Body of pancreas (tissue), 4 donors: ENCODE measurements around the gene LRRC8B. TPM values are rescaled to one million over a fixed set of nuclear protein-coding genes. Genes with fewer than 3 reads are reported as not detected.

Experiments
- ATAC-seq: fragments of 150-250 bp; one replicate; pipeline ENCODE4 v1.9.1; 2016
- DNase-seq, 4 donors: peaks; one replicate each; pipeline ENCODE4 v3.0.0-alpha.2; 2019
- H3K27ac ChIP-seq, 4 donors: fragments of 200-600 bp; sonication (generic); 1 replicate in 3 of 4; 2 replicates in 1 of 4; pipeline versions ENCODE4 v1.5.1 to v1.6.1; 2016 to 2019; ENCODE audit warnings: mild to moderate bottlenecking in 1 of 4, mixed read lengths in 1 of 4, moderate library complexity in 1 of 4
- H3K27me3 ChIP-seq, 2 donors: fragments of 200-600 bp; sonication (generic); one replicate each; pipeline ENCODE4 v1.6.0; 2016; ENCODE audit warnings: mild to moderate bottlenecking in 1 of 2
- H3K36me3 ChIP-seq, 2 donors: fragments of 200-600 bp; sonication (generic); replicated peaks in 1 of 2; 2 replicates each; pipeline ENCODE4 v1.5.1; 2016; ENCODE audit warnings: low read depth in 2 of 2; ENCODE audit not compliant: insufficient read depth in 1 of 2
- H3K4me1 ChIP-seq: fragments of 200-600 bp; sonication (generic); one replicate; pipeline ENCODE4 v1.6.0; 2016
- H3K4me3 ChIP-seq, 2 donors: fragments of 200-600 bp; sonication (generic); 1 replicate in 1 of 2; 2 replicates in 1 of 2; pipeline ENCODE4 v1.5.1; 2016 to 2019
- H3K9me3 ChIP-seq, 3 donors: fragments of 200-600 bp; sonication (generic); 1 replicate in 2 of 3; 2 replicates in 1 of 3; pipeline ENCODE4 v1.5.1; 2016
- POLR2A ChIP-seq, 3 donors: fragments of 450-650 bp; IDR thresholded peaks; one replicate each; pipeline ENCODE4 v1.6.1; 2016; ENCODE audit warnings: antibody characterized with exemption in 3 of 3, mild to moderate bottlenecking in 2 of 3
- WGBS, 2 donors: methylation state at CpG; one replicate each; pipeline ENCODE4 v1.1.5; 2017; 5-methylcytosine and 5-hydroxymethylcytosine counted together
- intact Hi-C: fragments of 100-400 bp; cut with DNase I; formaldehyde crosslinking; loops from one replicate; pipeline ENCODE4 v1.15.1; 2023
- total RNA-seq, 2 donors: library from RNA; depleted of rRNA; stranded (reverse); fragments of >200 nt; gene quantifications; one replicate each; pipeline ENCODE4 v1.1.0, GENCODE V29; 2016
- TF ChIP-seq, protein P1 (sequence below), 7 experiments: fragments of 450-650 bp in 4 of 7; fragments of 200-600 bp in 3 of 7; sonication (generic) in 3 of 7; IDR thresholded peaks; one replicate each; pipeline ENCODE4 v1.5.1; 2016 to 2019; ENCODE audit warnings: antibody characterized with exemption in 7 of 7

LRRC8B gene
- total RNA-seq, 2 donors from 2014 or later: 6.0 to 23.4 TPM

DNA sequence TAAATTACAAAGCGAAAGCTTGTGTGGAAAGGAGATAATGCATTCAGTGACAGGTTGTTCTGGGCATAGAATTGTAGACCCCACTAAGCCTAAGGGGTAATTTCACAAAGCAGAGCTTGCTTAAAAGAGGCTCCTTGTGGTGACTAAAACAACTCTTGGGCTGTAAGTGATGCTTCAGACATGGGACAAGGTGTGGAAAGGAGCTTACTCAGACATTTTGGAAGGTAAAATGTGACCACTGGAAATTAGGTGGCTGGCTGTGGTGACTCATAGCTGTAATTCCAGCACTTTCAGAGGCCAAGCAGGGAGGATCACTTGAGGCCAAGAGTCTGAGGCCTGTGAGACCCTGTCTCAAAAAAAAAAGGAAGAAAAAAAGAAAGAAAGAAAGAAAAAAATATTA lies 57.2 kb downstream of the LRRC8B start:
- Histone ChIP-seq H3K9me3 (no peaks in the 10 kb centered on the region), H3K4me3 (no peak overlapping the region), H3K27me3 (no peaks in the 10 kb centered on the region), H3K36me3 (peaks cover 0 to 5% of the 10 kb centered on the region in 2 donors), H3K27ac (no peak overlapping the region), H3K4me1 (peaks cover 18% of the 10 kb centered on the region)
- 92 to 100% methylated on average over 1 of the region's 1 CpG for WGBS, 2 donors
- intact Hi-C loops: no loop called here
- no peak for ATAC-seq
- TF ChIP-seq, protein P1, sequence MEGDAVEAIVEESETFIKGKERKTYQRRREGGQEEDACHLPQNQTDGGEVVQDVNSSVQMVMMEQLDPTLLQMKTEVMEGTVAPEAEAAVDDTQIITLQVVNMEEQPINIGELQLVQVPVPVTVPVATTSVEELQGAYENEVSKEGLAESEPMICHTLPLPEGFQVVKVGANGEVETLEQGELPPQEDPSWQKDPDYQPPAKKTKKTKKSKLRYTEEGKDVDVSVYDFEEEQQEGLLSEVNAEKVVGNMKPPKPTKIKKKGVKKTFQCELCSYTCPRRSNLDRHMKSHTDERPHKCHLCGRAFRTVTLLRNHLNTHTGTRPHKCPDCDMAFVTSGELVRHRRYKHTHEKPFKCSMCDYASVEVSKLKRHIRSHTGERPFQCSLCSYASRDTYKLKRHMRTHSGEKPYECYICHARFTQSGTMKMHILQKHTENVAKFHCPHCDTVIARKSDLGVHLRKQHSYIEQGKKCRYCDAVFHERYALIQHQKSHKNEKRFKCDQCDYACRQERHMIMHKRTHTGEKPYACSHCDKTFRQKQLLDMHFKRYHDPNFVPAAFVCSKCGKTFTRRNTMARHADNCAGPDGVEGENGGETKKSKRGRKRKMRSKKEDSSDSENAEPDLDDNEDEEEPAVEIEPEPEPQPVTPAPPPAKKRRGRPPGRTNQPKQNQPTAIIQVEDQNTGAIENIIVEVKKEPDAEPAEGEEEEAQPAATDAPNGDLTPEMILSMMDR (IDR thresholded peaks at IDR 0.05): no peak
- no peak for TF ChIP-seq POLR2A (IDR thresholded peaks at IDR 0.05)
- DNase-seq: no peak

DNA sequence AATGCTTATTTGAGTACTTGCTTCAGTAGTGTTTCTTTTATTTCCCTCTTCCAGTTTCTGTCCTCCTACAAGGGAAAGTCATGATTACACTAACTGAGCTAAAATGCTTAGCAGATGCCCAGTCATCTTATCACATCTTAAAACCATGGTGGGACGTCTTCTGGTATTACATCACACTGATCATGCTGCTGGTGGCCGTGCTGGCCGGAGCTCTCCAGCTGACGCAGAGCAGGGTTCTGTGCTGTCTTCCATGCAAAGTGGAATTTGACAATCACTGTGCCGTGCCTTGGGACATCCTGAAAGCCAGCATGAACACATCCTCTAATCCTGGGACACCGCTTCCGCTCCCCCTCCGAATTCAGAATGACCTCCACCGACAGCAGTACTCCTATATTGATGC lies 57.9 kb downstream of the LRRC8B start:
- Histone ChIP-seq H3K4me1 (peaks cover 18% of the 10 kb centered on the region), H3K9me3 (no peaks in the 10 kb centered on the region), H3K36me3 (peaks cover 0 to 5% of the 10 kb centered on the region in 2 donors), H3K4me3 (no peak overlapping the region), H3K27ac (no peak overlapping the region), H3K27me3 (no peaks in the 10 kb centered on the region)
- TF ChIP-seq, protein P1 (IDR thresholded peaks at IDR 0.05): no peak
- no peak for TF ChIP-seq POLR2A (IDR thresholded peaks at IDR 0.05)
- WGBS, 2 donors: 87 to 94% methylated on average over 9 of the region's 9 CpGs
- ATAC-seq: no peak
- intact Hi-C loops: no loop called here
- no peak for DNase-seq

DNA sequence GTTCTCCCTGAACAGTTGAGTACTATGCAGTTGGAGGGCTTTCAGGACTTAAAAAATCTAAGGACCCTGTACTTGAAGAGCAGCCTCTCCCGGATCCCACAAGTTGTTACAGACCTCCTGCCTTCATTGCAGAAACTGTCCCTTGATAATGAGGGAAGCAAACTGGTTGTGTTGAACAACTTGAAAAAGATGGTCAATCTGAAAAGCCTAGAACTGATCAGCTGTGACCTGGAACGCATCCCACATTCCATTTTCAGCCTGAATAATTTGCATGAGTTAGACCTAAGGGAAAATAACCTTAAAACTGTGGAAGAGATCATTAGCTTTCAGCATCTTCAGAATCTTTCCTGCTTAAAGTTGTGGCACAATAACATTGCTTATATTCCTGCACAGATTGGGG lies 59.6 kb downstream of the LRRC8B start:
- no peak for DNase-seq
- Histone ChIP-seq H3K27ac (no peak overlapping the region), H3K36me3 (peaks cover 0 to 5% of the 10 kb centered on the region in 2 donors), H3K27me3 (no peaks in the 10 kb centered on the region), H3K4me1 (peaks cover 14% of the 10 kb centered on the region), H3K9me3 (no peaks in the 10 kb centered on the region), H3K4me3 (no peak overlapping the region)
- no peak for ATAC-seq
- WGBS, 2 donors: 98 to 100% methylated on average over 2 of the region's 2 CpGs
- intact Hi-C loops: no loop called here
- TF ChIP-seq, protein P1 (IDR thresholded peaks at IDR 0.05): no peak
- no peak for TF ChIP-seq POLR2A (IDR thresholded peaks at IDR 0.05)

DNA sequence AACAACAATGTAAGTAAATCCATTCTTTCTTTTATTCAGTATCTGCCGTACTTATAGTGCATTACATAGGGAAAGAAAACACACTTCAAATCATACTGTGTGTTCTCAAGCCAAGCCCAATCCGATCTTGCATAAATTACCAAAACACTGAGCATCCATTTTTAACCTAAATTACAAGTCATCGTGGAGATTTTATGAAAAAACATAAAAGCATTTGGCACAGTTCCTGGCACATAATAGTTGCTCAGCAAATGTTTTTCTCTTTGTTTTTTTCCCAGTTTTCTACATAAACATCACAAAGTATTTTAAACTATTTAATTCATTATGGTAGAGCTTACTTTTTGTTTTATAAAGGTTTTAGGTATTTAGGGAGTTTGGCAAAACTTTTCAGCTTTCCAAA lies 60.2 kb downstream of the LRRC8B start:
- no peaks in the 10 kb centered on the region for H3K9me3 ChIP-seq
- no peaks in the 10 kb centered on the region for H3K27me3 ChIP-seq
- no peak overlapping the region for H3K4me3 ChIP-seq
- H3K36me3 ChIP-seq: peaks cover 0 to 5% of the 10 kb centered on the region in 2 donors
- ATAC-seq: no peak
- 94 to 97% methylated on average over 3 of the region's 3 CpGs for WGBS, 2 donors
- DNase-seq: no peak
- no peak for TF ChIP-seq POLR2A (IDR thresholded peaks at IDR 0.05)
- TF ChIP-seq, protein P1 (IDR thresholded peaks at IDR 0.05): no peak
- intact Hi-C loops: no loop called here
- H3K27ac ChIP-seq: no peak overlapping the region
- H3K4me1 ChIP-seq: peaks cover 8% of the 10 kb centered on the region

DNA sequence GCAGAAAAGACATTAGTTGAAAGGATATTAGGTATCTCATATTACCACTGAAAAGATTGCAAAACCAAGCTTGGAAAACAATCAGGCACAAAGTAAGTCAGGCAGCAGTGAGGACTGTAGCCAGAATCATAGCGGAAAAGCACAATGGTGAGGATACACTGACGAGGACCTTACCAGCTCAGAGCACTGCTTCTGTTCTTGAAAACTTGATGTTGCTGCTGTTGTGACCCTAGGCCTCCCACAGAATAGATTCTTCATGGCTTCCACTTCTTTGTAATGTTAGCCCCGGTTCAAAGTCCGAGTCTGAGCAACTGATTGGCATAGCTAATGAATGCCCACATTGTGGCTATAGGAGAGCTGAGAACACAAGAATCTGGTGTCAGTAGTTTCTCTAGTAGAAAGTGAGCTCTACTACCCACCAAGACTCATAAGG lies 63.1 kb downstream of the LRRC8B start:
- ATAC-seq (no peak), DNase-seq (no peak)
- Histone ChIP-seq H3K36me3 (peaks cover 0 to 5% of the 10 kb centered on the region in 2 donors), H3K27ac (no peak overlapping the region), H3K4me1 (no peaks in the 10 kb centered on the region), H3K9me3 (no peaks in the 10 kb centered on the region), H3K27me3 (no peaks in the 10 kb centered on the region), H3K4me3 (no peak overlapping the region)
- intact Hi-C loops: no loop called here
- WGBS, 2 donors: 90% methylated on average over 4 of the region's 4 CpGs
- TF ChIP-seq, protein P1 (IDR thresholded peaks at IDR 0.05): no peak
- no peak for TF ChIP-seq POLR2A (IDR thresholded peaks at IDR 0.05)
